Measurements from ENCODE around the gene RGS11.
"Not testable (repeated sequence)": the region's sequence is repeated elsewhere in the genome, so short reads cannot be mapped to it uniquely, and the experiment has no call there.

RGS11 gene

GRCh38 chr16:279531-279930 lies 3.8 kb upstream of the RGS11 start:
- DNase-seq, result no peak

DNA sequence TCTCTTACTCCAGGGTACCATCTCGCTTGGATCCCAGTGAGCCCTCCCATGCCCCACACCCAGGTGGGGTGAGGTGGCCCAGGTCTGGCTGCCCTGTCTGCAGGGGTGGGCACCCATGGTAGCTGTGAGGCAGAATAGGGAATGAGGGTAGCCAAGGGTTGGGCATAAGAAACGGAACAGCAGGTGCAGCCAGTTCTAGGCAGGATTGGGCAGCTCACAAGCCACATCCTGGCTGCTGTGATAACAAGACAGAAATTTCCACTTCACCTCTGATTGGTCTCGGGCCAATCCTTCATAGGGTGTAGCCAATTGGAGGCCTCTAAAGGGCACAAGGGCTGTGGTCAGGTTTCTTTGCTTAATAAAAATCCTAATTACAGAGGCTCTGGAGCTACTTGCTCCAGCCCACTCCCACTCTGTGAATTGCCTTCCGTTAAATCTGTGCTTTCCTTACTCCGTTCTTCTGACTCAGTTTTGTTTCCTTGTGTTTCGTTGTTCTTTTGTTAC lies 3.2 kb upstream of the RGS11 start:
- no peak for DNase-seq

DNA sequence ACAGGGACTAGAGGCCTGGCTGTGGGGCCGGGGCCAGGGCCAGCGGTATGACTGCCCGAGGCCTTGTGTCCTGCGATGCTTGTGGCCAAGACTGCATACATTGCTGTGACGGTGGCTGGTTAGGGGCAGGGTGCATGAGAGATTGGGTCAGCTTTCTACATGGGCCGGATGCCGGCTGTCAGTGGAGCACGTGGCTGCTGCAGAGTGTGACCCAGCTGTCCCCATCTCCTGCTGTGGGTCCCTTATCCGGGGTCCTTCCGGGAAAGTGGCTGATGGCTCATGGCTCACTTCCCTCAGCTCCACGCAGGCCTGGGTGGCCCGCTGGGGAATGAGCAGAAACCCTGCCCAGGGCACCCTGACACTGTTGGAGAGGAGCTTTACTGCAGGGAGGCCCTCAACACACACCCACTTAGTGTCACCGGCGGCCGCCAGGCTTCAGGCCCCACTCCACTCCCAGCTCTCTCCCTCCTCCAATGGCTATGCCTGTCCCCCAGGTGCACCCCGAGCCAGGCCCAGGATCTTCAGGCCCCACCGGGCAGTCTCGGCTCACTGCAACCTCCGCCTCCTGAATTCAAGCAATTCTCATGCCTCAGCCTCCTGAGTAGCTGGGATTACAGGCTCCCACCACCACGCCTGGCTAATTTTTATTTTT lies 808 bp upstream of the RGS11 start:
- no peak for DNase-seq

GRCh38 chr16:275041-275641 lies 603 bp downstream of the RGS11 start:
- DNase-seq, result no peak

- DNase-seq, result no peak
Observed at GRCh38 chr16:273547-274421, 2.0 kb downstream of the RGS11 start.

GRCh38 chr16:272633-273546 lies 2.9 kb downstream of the RGS11 start:
- no peak for DNase-seq

DNA sequence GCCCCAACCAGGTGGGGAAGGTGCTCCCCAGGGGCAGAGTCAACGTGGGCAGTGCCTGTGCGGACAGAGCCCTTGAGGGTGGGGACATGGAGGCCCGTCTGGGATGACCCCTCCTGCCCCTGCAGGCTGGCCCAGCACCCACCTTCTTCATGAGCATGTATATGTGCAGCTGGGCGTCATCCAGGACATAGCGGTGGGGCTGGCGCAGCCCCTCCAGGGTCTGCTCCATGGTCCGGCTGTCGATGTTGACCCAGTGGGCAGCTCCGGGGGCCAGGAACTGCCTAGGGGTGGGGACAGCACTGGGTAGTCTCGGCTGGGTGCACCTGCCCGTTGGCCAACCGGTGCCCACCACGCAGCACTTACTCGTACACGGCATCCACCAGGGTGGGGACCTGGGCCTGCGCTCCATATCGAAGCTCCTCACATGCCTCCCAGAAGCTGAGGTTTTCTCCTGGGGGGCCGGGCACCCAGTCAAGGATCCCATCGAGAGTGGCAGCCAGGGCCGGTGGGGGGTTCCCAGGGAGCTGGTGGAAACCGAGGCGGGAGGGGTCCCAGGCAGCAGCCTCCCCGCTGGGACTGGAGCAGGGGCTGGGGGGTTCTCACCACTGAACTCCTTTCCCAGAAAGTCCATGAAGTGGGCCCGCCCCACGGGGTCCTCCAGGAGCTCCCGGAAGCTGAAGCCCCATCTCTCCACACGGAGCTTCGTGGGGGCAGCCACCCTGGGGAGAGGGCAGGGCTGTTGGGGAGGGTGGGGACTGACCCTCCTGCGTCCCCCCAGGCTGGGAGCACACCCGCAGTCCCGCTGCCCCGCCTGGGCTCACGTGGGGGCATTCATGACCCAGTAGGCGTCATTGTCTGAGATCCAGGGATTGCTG lies 5.1 kb downstream of the RGS11 start:
- no peak for DNase-seq

DNA sequence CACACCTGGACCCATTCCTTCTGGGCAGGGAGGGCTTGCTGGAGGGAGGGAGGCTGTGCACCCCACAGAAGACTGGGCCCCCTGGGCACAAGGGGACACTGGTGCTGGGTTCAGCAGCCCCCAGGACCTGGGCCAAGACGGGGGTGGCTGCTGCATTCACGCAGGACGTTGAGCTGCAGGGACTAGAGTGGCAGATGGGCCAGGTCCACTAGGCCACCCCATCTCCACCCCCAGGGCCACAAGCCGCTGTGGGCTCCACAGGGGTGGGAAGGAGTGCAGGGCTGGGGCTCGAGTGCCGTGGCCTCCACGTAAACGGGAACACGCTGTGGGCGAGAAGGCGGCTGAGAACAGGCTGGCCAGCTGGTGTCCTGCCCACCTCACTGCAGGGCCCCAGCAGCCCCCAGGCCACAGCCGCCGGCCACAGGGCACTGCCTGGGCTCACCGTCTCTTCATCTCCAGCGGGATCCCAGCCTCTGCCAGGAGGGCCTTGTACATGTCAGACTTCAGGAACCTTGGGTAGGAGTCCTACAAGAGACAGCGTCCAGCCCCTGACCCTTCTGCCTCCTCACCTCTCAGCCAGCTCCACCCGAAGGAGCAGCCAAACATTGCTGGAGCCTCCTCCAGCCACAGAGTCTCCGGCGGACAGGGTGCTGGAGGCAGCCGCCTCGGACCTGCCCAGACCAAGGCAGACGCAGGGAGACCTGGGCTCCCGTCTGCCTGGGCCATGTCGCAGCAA lies 6.5 kb downstream of the RGS11 start:
- DNase-seq, result no peak

- no peak for DNase-seq
Observed at GRCh38 chr16:268141-269053, 7.3 kb downstream of the RGS11 start.

GRCh38 chr16:267562-267961 lies 8.2 kb downstream of the RGS11 start:
- DNase-seq, result not testable (repeated sequence)

DNA sequence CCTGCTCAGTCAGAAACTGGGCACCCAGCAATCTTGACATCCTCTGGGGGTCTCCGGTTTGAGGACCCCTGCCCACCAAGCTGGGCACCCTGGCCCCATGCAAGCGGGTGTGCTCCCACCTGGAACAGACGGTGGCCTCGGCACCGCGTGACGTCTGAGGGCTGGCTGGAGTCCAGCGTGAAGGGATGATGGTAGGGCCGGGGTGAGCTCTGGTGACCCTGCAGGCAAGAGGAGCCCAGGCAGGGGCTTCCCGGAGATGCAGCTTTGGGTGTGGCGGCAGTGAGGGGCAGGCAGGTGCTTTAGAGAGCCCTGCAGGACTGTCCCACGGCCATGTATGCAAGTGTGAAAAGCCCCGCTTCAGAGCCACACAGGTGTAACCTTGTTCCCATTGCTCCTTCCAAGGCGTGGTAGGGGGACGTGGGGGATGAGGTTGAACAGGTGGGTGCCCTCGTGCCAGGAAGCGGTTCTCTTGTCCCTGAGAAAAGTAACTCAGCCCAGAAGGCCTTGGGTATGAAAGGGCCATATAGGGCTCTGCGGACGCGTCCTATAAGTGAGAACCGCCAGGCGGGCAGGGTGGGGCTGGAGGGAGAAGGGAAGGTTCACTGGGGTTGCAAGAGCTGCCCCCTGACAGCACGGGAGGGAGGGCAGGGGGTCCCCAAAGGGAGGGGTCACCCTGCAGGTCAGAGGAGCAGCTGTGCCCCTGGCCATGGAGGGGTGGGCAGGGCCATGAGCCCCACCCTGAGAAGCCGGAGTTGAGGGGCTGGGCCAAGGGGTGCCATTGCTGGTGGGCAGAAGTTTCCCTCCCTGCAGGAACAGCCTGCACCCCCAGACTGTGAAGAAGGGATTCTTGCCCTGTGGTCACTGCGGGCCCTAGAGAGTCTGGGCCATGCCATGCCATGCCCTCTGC lies 9.2 kb downstream of the RGS11 start:
- no peak for DNase-seq

- DNase-seq, result no peak
Observed at GRCh38 chr16:265711-266110, 10.0 kb downstream of the RGS11 start.

DNA sequence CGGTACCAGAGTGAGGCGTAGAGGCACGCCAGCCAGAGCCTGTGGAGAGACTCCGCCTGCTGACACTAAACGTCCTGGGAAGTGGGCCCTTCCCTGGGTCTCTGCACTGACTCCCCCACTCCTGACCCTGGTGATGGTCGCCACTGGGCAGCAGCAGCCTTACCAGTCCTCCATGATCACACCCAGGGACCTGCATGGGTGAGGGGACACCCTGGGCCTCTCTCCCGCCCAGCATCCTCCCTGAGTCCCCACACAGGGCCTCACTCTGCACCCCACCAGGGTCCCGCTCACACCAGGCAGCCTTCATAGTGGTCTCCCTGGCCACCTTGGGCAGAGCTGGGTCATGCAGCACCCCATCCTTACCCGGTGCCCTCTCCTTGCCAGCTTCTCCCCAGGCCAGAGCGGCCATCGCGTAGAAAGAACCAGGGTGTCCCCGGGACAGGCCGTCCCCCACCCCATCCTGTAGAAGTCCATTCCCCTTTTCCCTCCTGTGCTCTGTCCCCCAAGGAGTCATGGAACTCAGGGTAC lies 10.7 kb downstream of the RGS11 start:
- no peak for DNase-seq

DNA sequence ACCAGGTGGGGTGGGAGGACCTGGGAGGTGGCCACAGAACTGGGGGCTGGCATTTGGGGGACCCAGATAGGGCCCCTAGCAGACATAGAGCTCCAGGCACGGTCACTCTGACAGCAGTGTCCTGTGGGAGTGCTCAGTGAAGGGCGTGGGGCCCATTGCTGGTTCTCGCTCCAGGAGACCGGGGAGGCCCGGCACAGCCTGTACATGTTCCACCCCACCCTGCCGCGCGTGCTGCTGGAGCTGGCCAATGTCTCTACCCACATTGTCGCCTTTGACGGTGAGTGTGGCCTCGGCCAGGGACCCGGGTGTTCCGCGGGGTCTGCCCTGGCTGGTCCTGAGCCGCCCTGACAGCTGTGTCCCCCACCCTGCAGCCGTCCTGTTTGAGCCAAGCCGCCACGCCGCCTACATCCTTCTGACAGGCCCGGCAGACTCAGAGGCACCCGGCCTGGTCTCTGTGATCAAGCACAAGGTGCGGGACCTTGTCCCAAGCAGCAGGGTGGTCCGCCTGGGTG lies 11.2 kb downstream of the RGS11 start:
- no peak for DNase-seq

DNA sequence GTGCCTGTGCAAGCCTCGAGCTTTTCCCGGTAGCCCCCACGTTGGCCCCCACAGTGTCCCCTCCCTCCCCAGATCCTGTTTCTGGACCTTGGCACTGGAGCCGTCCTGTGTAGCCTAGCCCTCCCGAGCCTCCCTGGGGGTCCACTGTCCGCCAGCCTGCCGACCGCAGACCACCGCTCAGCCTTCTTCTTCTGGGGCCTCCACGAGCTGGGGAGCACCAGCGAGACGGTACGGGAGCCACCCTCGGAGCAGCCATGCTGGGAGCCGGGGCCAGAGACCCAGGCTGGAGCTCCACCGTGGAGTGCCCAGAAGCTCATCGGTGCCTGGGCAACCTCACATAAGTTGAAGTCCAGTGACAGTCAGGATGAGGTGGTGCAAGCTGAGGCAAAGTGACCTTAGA lies 11.8 kb downstream of the RGS11 start:
- no peak for DNase-seq

- no peak for DNase-seq
Observed at GRCh38 chr16:263182-263774, 12.5 kb downstream of the RGS11 start.

DNA sequence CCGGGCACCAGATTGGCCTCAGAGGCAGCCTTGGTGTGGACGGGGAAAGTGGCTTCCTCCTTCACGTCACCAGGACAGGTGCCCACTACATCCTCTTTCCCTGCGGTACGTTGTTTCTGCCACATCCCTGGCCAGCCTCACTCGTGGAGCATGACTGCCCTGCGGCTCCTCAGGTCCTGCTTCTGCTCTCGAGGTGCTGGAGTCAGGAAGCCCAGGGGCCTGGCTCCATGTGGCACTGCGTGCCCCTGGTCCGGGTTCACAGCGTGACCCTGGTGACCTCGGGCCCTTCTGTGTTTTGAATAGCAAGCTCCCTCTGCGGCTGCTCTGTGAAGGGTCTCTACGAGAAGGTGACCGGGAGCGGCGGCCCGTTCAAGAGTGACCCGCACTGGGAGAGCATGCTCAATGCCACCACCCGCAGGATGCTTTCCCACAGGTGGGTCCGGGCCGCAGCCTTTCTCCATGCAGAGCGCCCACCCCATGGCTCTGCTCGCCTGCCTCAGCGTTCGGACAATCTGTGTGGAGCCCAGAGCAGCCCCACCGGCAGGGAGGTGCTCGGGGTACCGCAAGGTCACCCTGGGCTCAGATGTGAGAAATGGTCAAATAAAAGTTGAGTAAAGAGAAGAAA lies 13.5 kb downstream of the RGS11 start:
- DNase-seq, result no peak
